Fibroblast of peridontal ligament (primary cell): ENCODE results near the gene GMCL2.

Source experiments
- DNase-seq: peaks from one replicate; pipeline ENCODE4 v3.0.0-alpha.2; 2010; ENCODE audit errors: extremely low read depth

The GMCL2 gene

GRCh38 chr5:178182158-178182876 is 4.9 kb downstream of the GMCL2 start:
- DNase-seq: no peak

GRCh38 chr5:178180141-178180863 is 6.9 kb downstream of the GMCL2 start:
- DNase-seq: no peak

GRCh38 chr5:178177569-178177968 is 9.6 kb downstream of the GMCL2 start:
- no peak for DNase-seq

GRCh38 chr5:178176791-178177190 is 10.4 kb downstream of the GMCL2 start:
- no peak for DNase-seq

- DNase-seq: no peak
These were observed 12.7 kb downstream of the GMCL2 start for GRCh38 chr5:178174456-178174855.

GRCh38 chr5:178170455-178170854 is 16.7 kb downstream of the GMCL2 start:
- DNase-seq: no peak

GRCh38 chr5:178165581-178165980 is 21.6 kb downstream of the GMCL2 start:
- no peak for DNase-seq

- peak; percentile 63 for DNase-seq
These were observed 23.1 kb downstream of the GMCL2 start for GRCh38 chr5:178163772-178164735.

GRCh38 chr5:178162481-178162880 is 24.7 kb downstream of the GMCL2 start:
- no peak for DNase-seq

GRCh38 chr5:178160176-178160575 is 27.0 kb downstream of the GMCL2 start:
- no peak for DNase-seq

GRCh38 chr5:178155065-178155464 is 32.1 kb downstream of the GMCL2 start:
- no peak for DNase-seq

GRCh38 chr5:178153530-178154340 is 33.4 kb downstream of the GMCL2 start, which contains the start of gene NHP2:
Gene NHP2 (minus strand): TSS chr5:178153885. CDS start chr5:178153817, 68 bp downstream.
- DNase-seq: peak; percentile 99

- no peak for DNase-seq
These were observed 34.4 kb downstream of the GMCL2 start for GRCh38 chr5:178152491-178153444.

GRCh38 chr5:178150977-178151734 is 36.0 kb downstream of the GMCL2 start:
- no peak for DNase-seq

- DNase-seq: peak; percentile 39
These were observed 37.8 kb downstream of the GMCL2 start for GRCh38 chr5:178149199-178149932.

- no peak for DNase-seq
These were observed 39.8 kb downstream of the GMCL2 start for GRCh38 chr5:178147406-178147805.

- DNase-seq: peak; percentile 28
These were observed 41.0 kb downstream of the GMCL2 start for GRCh38 chr5:178145965-178146820.

- DNase-seq: no peak
These were observed 43.3 kb downstream of the GMCL2 start for GRCh38 chr5:178143901-178144300.
